ENCODE measurements around the gene NIPAL3. TPM values are rescaled to one million over a fixed set of nuclear protein-coding genes. Genes with fewer than 3 reads are reported as not detected.

The NIPAL3 gene
- total RNA-seq, 4 donors from 2014 or later = 17.8 to 38.0 (median 27.0) TPM

DNA sequence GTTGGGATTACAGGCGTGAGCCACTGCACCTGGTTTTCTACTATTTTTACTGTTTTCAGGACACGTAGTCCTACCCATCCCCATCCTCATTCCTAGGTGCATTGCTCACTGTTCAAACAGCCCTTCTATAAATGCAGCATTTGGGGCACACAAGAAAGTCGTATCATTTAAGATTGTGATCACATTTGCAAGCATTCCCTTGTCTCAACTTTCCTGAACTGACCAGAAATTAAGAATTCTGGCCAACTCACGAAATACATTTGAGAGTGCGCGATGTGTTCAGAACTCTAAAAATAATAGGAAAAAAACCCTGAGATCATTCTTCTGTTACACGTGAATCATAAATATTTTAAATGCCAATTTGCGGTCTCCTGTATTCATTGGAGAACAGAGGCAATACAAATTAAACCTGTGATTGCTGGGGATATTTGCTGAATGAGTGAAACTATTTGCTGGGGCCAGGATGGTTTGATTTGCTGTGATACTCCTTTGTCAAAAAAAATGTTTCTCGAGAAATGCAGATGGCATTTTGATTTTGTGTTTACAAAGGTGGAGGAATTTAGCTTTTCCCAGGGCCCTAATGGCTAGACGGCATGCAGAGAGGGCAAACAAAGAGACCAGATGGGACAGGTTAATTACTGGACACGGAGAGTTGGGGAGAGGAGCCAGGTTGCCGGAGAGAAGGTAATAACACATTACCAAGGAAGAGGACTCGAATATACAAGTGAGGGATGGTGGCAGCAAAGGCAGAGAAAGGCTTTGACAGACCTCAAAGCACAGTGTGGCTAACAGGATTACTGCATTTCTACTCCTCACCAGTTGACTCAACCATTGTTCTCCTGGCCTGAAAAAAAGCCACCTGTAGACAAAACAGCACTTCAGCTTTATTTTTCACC is 40.5 kb upstream of the NIPAL3 start:
- TF ChIP-seq, protein P1, sequence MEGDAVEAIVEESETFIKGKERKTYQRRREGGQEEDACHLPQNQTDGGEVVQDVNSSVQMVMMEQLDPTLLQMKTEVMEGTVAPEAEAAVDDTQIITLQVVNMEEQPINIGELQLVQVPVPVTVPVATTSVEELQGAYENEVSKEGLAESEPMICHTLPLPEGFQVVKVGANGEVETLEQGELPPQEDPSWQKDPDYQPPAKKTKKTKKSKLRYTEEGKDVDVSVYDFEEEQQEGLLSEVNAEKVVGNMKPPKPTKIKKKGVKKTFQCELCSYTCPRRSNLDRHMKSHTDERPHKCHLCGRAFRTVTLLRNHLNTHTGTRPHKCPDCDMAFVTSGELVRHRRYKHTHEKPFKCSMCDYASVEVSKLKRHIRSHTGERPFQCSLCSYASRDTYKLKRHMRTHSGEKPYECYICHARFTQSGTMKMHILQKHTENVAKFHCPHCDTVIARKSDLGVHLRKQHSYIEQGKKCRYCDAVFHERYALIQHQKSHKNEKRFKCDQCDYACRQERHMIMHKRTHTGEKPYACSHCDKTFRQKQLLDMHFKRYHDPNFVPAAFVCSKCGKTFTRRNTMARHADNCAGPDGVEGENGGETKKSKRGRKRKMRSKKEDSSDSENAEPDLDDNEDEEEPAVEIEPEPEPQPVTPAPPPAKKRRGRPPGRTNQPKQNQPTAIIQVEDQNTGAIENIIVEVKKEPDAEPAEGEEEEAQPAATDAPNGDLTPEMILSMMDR (IDR thresholded peaks at IDR 0.05) = no peak
- DNase-seq (ENCODE audit: low spot score) (no peak), ATAC-seq (ENCODE audit: low FRiP score) (no peak)

DNA sequence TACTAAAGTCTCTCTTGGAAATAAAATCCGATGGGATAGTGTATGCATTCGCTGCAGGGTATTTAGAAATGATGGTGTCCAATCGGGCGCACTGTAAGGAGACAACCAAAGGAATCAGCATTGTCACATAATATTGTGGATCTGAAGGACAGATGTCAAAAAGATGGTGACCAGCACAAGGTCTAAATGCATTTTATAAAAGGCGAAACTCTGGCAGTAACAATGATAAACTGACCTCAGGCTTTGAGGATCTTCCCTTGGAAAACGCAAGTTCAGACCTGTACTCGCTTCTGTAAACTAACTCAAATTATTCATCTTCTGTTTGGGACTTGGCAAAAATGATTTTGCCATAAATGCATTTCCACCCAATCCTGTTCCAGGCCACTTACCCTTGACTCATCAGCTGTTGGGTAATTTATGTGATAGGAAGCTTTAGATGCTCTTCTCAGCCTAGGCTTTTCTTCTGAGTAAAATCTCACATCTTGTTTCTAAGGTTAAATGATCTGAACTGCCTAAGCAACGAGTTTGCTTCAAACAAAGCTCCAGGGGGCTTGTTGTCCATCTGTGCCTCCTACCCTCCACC is 35.8 kb upstream of the NIPAL3 start:
- TF ChIP-seq, protein P1 (IDR thresholded peaks at IDR 0.05) = no peak
- DNase-seq (ENCODE audit: low spot score) (no peak), ATAC-seq (ENCODE audit: low FRiP score) (no peak)

DNA sequence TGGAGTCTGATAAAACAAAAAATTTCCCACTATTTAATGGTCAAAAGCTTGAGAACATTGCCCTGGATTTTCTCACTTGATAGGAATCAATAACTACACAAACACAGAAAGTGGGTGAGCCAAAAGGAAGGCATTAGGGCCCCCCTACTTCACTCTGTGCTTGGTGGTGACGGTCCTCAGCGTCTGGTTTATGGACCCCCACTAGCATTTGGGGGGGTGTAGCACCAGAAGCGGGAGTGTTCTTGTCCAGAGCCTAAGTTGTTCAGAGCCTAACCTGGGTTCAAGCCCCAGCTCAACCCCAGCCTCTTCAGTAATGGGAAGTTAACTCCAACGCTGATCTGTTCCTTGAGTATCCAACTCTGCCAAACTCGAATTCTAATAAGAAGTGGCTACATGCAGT is 35.1 kb upstream of the NIPAL3 start:
- TF ChIP-seq, protein P1 (IDR thresholded peaks at IDR 0.05) = no peak
- DNase-seq (ENCODE audit: low spot score) (no peak), ATAC-seq (ENCODE audit: low FRiP score) (no peak)

DNA sequence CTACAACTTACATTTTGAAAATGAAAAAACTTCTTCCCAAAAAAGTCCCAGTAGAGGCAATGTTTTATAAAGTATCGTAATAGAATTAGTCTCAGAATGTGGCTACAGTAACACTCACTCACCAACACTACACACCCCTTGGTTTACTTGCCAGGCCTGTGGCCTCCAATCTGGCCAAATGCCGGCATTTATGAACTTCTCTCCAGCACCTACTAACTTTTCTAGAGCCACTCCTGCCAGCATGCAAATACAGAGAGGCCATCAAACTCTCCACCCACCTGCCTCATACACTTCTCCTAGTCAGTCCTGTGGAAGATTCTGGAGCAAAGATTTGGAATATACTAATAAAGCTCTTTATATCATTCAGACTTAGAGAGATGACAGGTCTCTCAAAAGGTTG is 34.3 kb upstream of the NIPAL3 start:
- TF ChIP-seq, protein P1 (IDR thresholded peaks at IDR 0.05) = no peak
- DNase-seq (ENCODE audit: low spot score) (no peak), ATAC-seq (ENCODE audit: low FRiP score) (no peak)

DNA sequence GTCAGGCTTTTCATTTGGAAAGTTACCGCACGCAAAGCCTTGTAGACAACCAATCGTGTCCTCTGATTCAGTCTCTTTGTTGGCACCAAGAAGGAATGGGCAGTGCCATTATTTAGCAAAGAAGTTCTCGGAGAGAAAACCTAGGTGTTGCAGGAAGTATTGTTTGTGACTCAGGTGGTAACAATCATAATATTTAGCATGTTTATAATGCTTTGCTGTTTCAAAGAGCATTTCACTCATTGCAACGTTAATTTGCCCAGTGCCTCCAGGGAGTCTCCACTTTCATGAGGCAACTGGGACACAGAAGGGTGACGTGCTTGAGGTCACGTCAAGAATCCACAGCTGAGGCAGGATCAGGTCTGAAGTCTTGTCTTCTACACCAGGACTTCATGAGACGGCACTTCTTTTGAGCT is 33.4 kb upstream of the NIPAL3 start:
- TF ChIP-seq, protein P1 (IDR thresholded peaks at IDR 0.05) = no peak
- DNase-seq (ENCODE audit: low spot score) (no peak), ATAC-seq (ENCODE audit: low FRiP score) (no peak)

DNA sequence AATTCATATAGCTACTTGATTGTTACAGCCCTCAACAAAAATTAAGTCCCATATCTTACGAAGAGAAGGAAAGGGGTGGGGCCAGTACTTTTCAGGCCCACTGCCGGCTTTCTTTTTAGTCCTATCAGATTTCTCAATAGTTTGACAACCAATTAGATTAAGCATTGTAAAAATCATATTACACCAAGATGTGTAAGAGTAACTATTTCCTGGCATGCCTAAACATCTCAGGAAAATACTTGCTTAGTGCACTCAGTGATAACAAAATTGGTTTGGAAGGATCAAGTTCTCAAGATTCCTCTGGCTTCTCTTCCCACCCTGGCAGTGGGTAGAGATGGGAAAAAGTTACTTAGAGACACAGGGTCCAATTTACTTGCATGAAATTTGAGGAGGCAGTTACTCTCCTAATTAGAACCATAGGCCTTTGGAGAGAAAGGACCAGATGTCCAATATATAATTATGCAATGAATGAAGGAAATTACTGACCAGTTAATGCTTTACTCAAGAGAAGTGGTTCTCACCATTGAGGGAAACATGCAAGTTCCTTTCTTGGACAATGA is 32.1 kb upstream of the NIPAL3 start:
- DNase-seq (ENCODE audit: low spot score) (no peak), ATAC-seq (ENCODE audit: low FRiP score) (no peak)
- TF ChIP-seq, protein P1 (IDR thresholded peaks at IDR 0.05) = no peak
